ENCODE data around the gene SIRT3. TPM values are rescaled to one million over a fixed set of nuclear protein-coding genes. Genes with fewer than 3 reads are reported as not detected.

SIRT3 gene
- total and polyA plus RNA-seq, 2 of the 13 experiments (the other 11 are each of a cell fraction or from before 2014, with no cell fraction given) = 15.1 to 18.2 TPM

GRCh38 chr11:208181-208916 is 27.8 kb downstream of the SIRT3 start (continued):
- peak; percentile 28; the same call in 1 of the 2 replicates for TF ChIP-seq TOPORS (CRISPR knock-in tag; IDR thresholded peaks at IDR 0.05)
- no peak for TF ChIP-seq NCOA2 (CRISPR knock-in tag; IDR thresholded peaks at IDR 0.05)
- no peak for TF ChIP-seq ZNF652 (CRISPR knock-in tag; IDR thresholded peaks at IDR 0.05; ENCODE audit: borderline replicate concordance, low read depth)
- TF ChIP-seq RAD21 (CRISPR knock-in tag; IDR thresholded peaks at IDR 0.05) = 0 out of 2 replicates have a peak, but pooled peaks have one; percentile 25
- TF ChIP-seq, protein P1, sequence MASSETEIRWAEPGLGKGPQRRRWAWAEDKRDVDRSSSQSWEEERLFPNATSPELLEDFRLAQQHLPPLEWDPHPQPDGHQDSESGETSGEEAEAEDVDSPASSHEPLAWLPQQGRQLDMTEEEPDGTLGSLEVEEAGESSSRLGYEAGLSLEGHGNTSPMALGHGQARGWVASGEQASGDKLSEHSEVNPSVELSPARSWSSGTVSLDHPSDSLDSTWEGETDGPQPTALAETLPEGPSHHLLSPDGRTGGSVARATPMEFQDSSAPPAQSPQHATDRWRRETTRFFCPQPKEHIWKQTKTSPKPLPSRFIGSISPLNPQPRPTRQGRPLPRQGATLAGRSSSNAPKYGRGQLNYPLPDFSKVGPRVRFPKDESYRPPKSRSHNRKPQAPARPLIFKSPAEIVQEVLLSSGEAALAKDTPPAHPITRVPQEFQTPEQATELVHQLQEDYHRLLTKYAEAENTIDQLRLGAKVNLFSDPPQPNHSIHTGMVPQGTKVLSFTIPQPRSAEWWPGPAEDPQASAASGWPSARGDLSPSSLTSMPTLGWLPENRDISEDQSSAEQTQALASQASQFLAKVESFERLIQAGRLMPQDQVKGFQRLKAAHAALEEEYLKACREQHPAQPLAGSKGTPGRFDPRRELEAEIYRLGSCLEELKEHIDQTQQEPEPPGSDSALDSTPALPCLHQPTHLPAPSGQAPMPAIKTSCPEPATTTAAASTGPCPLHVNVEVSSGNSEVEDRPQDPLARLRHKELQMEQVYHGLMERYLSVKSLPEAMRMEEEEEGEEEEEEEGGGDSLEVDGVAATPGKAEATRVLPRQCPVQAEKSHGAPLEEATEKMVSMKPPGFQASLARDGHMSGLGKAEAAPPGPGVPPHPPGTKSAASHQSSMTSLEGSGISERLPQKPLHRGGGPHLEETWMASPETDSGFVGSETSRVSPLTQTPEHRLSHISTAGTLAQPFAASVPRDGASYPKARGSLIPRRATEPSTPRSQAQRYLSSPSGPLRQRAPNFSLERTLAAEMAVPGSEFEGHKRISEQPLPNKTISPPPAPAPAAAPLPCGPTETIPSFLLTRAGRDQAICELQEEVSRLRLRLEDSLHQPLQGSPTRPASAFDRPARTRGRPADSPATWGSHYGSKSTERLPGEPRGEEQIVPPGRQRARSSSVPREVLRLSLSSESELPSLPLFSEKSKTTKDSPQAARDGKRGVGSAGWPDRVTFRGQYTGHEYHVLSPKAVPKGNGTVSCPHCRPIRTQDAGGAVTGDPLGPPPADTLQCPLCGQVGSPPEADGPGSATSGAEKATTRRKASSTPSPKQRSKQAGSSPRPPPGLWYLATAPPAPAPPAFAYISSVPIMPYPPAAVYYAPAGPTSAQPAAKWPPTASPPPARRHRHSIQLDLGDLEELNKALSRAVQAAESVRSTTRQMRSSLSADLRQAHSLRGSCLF (CRISPR knock-in tag; IDR thresholded peaks at IDR 0.05; ENCODE audit: borderline replicate concordance) = no peak
- TF ChIP-seq, protein P2, sequence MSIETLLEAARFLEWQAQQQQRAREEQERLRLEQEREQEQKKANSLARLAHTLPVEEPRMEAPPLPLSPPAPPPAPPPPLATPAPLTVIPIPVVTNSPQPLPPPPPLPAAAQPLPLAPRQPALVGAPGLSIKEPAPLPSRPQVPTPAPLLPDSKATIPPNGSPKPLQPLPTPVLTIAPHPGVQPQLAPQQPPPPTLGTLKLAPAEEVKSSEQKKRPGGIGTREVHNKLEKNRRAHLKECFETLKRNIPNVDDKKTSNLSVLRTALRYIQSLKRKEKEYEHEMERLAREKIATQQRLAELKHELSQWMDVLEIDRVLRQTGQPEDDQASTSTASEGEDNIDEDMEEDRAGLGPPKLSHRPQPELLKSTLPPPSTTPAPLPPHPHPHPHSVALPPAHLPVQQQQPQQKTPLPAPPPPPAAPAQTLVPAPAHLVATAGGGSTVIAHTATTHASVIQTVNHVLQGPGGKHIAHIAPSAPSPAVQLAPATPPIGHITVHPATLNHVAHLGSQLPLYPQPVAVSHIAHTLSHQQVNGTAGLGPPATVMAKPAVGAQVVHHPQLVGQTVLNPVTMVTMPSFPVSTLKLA (IDR thresholded peaks at IDR 0.05) = no peak
- TF ChIP-seq SNAPC2 (CRISPR knock-in tag; IDR thresholded peaks at IDR 0.05) = no peak
- TF ChIP-seq TAF15 (IDR thresholded peaks at IDR 0.05; ENCODE audit: low read depth, low read length, poor library complexity, severe bottlenecking) = no peak
- TF ChIP-seq MED13 (CRISPR knock-in tag; IDR thresholded peaks at IDR 0.05) = no peak
- no peak for TF ChIP-seq ZNF572 (CRISPR knock-in tag; IDR thresholded peaks at IDR 0.05)
- no peak for TF ChIP-seq IKZF4 (CRISPR knock-in tag; IDR thresholded peaks at IDR 0.05; ENCODE audit: borderline replicate concordance, low read depth, not compliant biosample characterization)
- TF ChIP-seq, protein P3, sequence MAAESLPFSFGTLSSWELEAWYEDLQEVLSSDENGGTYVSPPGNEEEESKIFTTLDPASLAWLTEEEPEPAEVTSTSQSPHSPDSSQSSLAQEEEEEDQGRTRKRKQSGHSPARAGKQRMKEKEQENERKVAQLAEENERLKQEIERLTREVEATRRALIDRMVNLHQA (CRISPR knock-in tag; IDR thresholded peaks at IDR 0.05) = 0 out of 2 replicates have a peak, but pooled peaks have one; percentile 17
- TF ChIP-seq POGZ (CRISPR knock-in tag; IDR thresholded peaks at IDR 0.05) = no peak
- TF ChIP-seq PHF20 (CRISPR knock-in tag; IDR thresholded peaks at IDR 0.05) = peak; percentile 67
- TF ChIP-seq ZBTB43 (CRISPR knock-in tag; conservative IDR thresholded peaks at IDR 0.05) = no peak
- no peak for TF ChIP-seq ZNF367 (CRISPR knock-in tag; IDR thresholded peaks at IDR 0.05; ENCODE audit: borderline replicate concordance)
- TF ChIP-seq, protein P4, sequence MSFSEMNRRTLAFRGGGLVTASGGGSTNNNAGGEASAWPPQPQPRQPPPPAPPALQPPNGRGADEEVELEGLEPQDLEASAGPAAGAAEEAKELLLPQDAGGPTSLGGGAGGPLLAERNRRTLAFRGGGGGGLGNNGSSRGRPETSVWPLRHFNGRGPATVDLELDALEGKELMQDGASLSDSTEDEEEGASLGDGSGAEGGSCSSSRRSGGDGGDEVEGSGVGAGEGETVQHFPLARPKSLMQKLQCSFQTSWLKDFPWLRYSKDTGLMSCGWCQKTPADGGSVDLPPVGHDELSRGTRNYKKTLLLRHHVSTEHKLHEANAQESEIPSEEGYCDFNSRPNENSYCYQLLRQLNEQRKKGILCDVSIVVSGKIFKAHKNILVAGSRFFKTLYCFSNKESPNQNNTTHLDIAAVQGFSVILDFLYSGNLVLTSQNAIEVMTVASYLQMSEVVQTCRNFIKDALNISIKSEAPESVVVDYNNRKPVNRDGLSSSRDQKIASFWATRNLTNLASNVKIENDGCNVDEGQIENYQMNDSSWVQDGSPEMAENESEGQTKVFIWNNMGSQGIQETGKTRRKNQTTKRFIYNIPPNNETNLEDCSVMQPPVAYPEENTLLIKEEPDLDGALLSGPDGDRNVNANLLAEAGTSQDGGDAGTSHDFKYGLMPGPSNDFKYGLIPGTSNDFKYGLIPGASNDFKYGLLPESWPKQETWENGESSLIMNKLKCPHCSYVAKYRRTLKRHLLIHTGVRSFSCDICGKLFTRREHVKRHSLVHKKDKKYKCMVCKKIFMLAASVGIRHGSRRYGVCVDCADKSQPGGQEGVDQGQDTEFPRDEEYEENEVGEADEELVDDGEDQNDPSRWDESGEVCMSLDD (CRISPR knock-in tag; IDR thresholded peaks at IDR 0.05; ENCODE audit: borderline replicate concordance) = no peak
- no peak for TF ChIP-seq ZNF75D (CRISPR knock-in tag; IDR thresholded peaks at IDR 0.05; ENCODE audit: borderline replicate concordance)
- TF ChIP-seq ZNF768 (CRISPR knock-in tag; IDR thresholded peaks at IDR 0.05) = no peak
